GM18909 (cell line): ENCODE results near the gene KIF1A.
"Not testable (repeated sequence)": the region's sequence is repeated elsewhere in the genome, so short reads cannot be mapped to it uniquely, and the experiment has no call there.

Experiments used
- ATAC-seq: cut with Tn5 transposase; IDR thresholded peaks from one replicate; pipeline ENCODE4 v1.9.1; 2021; ENCODE audit warnings: mild to moderate bottlenecking; ENCODE audit not compliant: unreplicated experiment, poor library complexity

KIF1A gene

GRCh38 chr2:240691631-240692420 is 128.2 kb downstream of the KIF1A start, which contains the start of gene AQP12A:
Gene AQP12A, plus strand, starts transcription at chr2:240691866. Its CDS starts 48 bp downstream, at chr2:240691914.
- not testable (repeated sequence) for ATAC-seq

GRCh38 chr2:240691075-240691427 is 129.0 kb downstream of the KIF1A start:
- ATAC-seq = not testable (repeated sequence)

- not testable (repeated sequence) for ATAC-seq
Measured at GRCh38 chr2:240690421-240691074, 129.5 kb downstream of the KIF1A start.

GRCh38 chr2:240689975-240690374 is 130.0 kb downstream of the KIF1A start:
- ATAC-seq = no peak

- no peak for ATAC-seq
Measured at GRCh38 chr2:240688553-240688919, 131.5 kb downstream of the KIF1A start.

- no peak for ATAC-seq
Measured at GRCh38 chr2:240687741-240688552, 132.1 kb downstream of the KIF1A start.

- ATAC-seq = no peak
Measured at GRCh38 chr2:240687045-240687740, 132.8 kb downstream of the KIF1A start.

GRCh38 chr2:240686460-240686859 is 133.6 kb downstream of the KIF1A start:
- no peak for ATAC-seq

GRCh38 chr2:240685771-240686371 is 134.1 kb downstream of the KIF1A start:
- ATAC-seq = no peak

- ATAC-seq = not testable (repeated sequence)
Measured at GRCh38 chr2:240683980-240684728, 135.9 kb downstream of the KIF1A start.

GRCh38 chr2:240683329-240683979 is 136.6 kb downstream of the KIF1A start:
- ATAC-seq = not testable (repeated sequence)

GRCh38 chr2:240682431-240683224 is 137.4 kb downstream of the KIF1A start, which contains the start of gene AQP12B:
Gene AQP12B, minus strand, starts transcription at chr2:240682885. Its CDS starts 48 bp downstream, at chr2:240682837.
- not testable (repeated sequence) for ATAC-seq

- ATAC-seq = not testable (repeated sequence)
Measured at GRCh38 chr2:240680185-240680584, 139.8 kb downstream of the KIF1A start.

GRCh38 chr2:240678909-240679308 is 141.1 kb downstream of the KIF1A start:
- ATAC-seq = not testable (repeated sequence)

- ATAC-seq = not testable (repeated sequence)
Measured at GRCh38 chr2:240678043-240678442, 142.0 kb downstream of the KIF1A start.

GRCh38 chr2:240675345-240675744 is 144.7 kb downstream of the KIF1A start:
- not testable (repeated sequence) for ATAC-seq

- ATAC-seq = not testable (repeated sequence)
Measured at GRCh38 chr2:240674461-240675184, 145.4 kb downstream of the KIF1A start.
